NAMALWA (cell line): ENCODE data around the gene PCARE.
"Not testable (repeated sequence)": the region's sequence is repeated elsewhere in the genome, so short reads cannot be mapped to it uniquely, and the experiment has no call there.

Experiments
- DNase-seq: peaks from one replicate; pipeline ENCODE4 v3.0.0-alpha.2; 2015; ENCODE audit warnings: low spot score

PCARE gene

DNA sequence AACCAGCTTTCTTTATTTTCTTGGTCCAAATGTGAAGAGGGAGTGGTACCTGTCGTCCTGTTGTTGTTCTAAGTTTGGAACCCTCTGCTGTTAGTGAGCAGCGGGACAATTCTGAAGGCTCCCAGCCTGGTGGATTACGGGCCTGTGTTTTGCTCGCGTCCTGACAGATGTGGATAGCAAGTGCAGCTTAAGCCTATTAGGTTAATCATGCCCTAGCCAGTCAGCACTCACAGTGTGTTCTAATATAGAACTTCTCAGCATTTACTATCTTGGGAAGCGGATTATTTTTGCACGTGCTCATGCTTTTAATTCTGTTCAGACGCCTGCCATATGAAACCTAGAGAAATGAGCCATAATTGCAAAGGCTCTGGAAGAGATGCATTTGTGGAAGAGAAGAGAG lies at the start of gene PCARE:
PCARE (minus strand) TSS at position 113 of the 400 bp plus-strand sequence. CDS start 262 bp downstream, outside the sequence.
- no peak for DNase-seq

GRCh38 chr2:29123617-29124349 lies 49.5 kb upstream of the PCARE start:
- DNase-seq = no peak

GRCh38 chr2:29120846-29121245 lies 46.5 kb upstream of the PCARE start:
- DNase-seq = no peak

DNA sequence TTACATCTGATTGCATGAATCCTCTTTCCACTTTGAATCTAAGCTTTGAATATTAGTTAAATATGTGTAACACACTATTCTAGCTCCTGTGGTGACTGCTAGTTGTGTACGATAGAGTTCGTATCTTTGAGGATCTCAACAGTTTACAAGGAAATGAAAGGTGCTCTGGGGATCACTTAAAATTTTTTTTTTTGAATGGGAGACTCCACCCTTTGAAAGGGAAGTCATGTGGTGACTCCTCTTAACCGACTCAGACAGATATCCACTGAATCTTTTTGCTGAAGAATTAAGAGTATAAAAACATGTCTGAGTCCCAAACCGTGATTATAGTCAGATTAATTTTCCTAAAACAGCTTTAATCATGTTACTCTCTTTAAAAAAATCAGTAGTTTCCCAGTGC lies 44.9 kb upstream of the PCARE start:
- no peak for DNase-seq

GRCh38 chr2:29117636-29118303 lies 43.4 kb upstream of the PCARE start:
- no peak for DNase-seq

DNA sequence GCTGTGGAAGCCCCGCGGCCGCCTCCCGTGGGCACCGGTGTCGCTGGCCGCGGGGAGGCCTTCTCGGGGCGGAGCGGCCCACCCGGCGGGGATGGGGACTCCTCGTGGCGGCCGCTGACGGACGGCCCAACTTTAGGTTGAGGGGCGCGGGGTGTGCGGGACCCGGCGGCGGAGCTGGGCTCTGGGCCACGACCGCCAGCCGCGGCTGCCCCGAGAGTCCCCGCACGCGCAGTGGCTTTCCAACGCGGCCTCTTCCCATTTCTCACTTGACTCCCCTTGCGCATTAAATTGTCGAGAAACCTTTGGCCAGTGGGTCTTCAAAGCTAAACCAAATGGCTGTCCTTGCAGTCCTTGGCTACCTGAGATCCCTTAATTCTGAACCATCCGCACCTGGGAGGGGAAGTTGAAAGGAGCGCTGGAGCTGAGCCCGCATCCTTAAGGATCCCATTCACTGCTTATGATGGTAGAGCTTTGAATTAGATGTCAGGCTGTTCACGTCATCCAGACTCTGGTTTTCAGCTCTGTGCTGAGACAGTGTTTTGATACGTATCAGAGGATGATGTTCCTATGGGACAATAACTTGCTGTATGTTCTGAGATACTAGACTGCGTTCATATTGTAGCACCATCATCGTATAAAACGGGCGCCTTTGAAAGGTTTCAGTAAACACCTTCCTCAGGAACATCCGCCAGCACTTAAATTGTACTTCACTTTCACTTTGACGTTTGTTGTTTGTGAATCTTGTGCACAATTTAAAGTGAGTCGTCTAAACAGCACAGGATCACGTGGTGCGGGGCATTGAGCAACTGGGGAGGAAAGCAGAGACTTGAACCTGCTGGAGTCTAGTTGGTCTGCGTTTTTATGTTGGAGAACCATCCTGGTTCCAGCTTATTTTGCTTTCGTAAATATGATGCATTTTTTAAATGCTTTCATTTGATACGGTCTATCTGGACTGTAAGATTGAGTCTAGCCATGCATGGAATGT lies 41.8 kb upstream of the PCARE start:
- no peak for DNase-seq

DNA sequence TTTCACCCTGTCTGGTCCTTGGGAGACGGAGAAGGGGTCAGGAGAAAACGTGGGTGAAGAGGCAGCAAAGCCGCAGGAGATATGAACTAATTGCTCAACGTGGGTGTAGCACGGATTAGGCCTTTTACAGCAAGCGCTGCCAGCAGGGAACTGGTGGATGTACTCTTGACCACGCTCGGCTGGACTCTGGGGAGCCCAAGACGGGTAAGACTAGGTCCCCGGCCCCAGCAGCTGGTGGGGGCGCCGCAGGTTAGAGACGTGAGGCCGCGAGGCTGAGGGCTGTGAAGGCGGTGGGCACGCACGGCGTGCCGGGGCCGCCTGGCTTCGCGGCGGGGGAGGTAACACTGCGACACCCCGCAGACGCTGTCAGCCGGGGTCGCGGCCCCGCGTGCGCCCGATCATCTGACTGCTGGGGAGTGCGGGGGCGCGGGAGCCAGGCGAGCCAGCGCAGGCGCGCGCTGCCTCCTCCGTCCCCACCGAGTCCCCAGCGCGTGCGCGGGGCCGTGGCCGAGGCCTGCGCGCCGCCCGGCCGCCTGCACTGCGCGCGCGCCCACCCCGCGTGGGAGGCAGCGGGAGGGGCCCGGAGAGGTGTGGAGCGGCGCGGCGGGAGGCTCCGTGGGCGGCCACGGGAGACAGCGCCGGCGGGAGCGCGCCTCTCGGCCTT lies 40.8 kb upstream of the PCARE start, which contains the start of gene CLIP4:
CLIP4 (plus strand) TSS at position 470 of the 664 bp plus-strand sequence. CDS start 5,974 bp downstream, outside the sequence.
- no peak for DNase-seq

- DNase-seq = no peak
Measured at GRCh38 chr2:29114586-29114945, 40.2 kb upstream of the PCARE start.

- no peak for DNase-seq
Measured at GRCh38 chr2:29113891-29114321, 39.6 kb upstream of the PCARE start.

DNA sequence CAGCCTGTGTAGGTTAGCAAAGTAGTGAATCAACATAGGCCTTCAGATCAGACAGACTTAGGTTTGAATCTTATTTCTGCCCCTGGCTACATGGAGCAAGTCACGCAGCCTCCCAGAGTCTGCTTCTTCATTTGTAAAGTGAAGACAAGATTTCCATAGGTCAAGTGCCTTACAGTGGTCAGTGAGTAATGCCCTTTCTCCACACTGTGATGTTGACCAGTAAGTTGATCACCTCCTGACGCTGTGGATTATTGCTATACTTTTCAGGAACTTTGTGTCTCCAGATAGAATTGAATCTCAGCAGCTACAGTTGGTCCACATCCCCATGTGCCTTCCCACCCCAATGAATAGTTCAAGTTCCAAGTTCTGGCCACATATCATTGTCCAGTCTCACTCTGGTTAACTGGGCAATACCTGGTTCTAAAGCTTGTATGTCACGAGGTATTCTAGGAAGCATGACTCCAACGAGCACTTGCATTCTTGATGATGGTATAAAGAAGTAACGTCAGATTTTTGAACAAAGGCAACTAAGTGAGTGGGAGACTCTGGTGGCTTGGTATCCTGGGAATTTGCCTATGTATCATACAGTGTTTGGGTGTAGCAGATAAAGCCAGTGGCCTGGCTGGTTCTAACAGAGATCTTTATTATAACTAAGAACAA lies 38.8 kb upstream of the PCARE start:
- DNase-seq = no peak

GRCh38 chr2:29112379-29112778 lies 38.1 kb upstream of the PCARE start:
- DNase-seq = no peak

DNA sequence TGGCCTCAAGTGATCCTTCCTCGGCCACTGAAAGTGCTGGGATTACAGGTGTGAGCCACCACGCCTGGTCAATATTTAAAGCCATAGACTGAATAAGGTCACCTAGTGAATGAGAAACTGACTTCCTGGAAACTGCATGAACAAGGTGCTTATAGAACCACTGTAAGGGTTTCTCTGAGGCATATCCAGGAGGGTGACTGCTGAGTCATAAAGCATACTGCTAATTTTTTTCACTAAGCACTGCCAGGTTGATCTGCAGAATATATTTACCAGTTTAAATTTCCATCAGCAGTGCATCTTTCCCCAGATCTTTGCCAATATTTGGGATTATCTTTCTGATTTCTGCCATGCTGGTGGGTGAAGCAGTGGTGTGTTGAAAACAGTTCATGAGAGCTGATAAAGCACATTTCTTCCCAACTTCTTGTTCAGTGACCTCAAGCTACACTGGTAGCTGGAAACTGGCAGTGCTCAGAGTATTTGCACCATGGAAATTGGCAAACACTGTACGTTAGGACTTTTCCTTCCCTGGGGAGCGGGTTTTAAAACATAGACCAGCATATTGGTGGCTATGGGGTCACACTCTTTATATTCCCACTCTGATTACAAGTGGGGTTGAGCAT lies 36.7 kb upstream of the PCARE start:
- no peak for DNase-seq

DNA sequence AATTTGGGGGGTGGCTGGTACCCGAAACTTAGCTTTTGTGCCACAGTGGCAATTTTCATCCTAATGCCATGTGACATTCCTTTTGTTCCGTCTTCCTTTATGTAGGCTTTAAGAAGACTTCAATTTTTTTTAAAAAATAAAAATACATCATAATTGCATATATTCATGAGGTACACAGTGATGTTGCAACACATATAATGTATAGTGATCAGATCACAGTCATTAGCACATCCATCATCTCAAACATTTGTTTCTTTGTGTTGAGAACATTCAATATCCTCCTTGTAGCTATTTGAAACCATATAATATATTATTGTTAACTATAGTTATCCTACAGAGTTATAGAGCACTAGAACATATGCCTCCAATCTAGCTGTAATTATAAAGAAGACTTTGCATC lies 34.9 kb upstream of the PCARE start:
- no peak for DNase-seq

DNA sequence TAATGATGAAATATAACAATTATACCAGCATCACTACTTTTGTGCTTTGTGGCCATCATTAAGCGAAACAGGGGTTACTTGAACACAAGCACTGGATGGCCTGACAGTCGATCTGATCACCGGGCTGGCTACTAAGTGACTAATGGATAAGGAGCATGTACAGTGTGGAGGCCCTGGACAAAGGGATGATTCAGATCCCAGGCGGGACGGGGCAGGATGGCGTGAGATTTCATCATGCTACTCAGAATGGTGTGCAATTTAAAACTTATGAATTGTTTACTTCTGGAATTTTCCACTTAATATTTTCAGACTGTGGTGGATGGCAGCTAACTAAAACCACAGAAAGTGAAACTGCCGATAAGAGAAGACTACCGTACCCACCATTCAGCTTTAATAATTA lies 33.9 kb upstream of the PCARE start:
- no peak for DNase-seq

DNA sequence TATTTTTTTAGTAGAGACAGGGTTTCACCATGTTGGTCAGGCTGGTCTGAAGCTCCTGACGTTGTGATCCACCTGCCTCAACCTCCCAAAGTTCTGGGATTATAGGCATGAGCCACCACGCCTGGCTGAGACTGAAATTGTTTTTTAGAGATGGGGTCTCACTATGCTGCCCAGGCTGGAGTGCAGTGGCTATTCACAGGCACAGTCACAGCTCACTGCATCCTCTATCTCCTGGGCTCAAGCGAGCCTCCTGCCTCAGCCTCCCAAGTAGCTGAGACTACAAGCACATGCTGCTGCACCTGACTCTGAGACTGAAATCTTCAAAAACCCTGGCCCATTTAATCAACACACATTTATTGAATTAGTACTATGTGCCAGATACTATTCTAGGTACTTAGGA lies 33.2 kb upstream of the PCARE start:
- DNase-seq = not testable (repeated sequence)

GRCh38 chr2:29106980-29107388 lies 32.7 kb upstream of the PCARE start:
- DNase-seq = no peak

GRCh38 chr2:29106256-29106655 lies 31.9 kb upstream of the PCARE start:
- DNase-seq = no peak

DNA sequence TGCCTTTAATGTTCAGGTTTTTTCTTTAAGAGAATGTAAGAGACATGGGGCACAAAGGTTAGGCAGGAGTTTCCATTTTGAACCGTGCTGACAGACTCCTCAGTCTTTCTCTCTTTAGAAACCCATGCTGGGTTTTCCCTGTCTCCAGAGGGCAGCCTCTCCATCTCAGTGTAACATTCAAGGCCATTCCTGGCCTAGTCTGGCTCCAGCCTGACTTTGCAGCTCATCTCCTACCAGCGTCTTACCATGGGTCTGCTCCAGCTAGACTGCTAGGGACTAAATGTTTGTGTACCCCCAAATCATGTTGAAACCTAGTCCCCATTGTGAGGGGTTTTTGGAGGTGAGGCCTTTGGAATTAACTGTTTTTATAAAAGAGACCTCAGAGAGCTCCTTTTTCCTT lies 31.1 kb upstream of the PCARE start:
- DNase-seq = no peak

GRCh38 chr2:29104688-29105087 lies 30.4 kb upstream of the PCARE start:
- DNase-seq = no peak

DNA sequence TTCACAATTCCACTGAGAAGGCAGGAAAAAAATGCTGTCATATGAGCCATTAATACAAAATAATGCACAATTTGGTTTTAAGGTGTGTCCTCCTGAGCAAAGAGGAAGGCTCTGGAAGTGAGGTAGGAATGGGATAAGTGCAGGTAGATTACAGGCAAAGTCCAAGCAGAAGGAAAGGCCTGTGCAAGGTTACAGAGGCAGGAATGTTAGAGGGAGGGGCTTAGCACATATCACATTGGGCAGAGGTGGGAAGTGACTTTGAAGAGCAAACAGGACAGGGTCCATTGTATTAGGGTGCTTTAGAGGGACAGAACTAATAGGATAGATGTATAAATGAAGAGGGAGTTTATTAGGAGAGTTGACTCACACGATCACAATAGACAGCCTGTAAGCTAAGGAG lies 26.2 kb upstream of the PCARE start:
- no peak for DNase-seq

GRCh38 chr2:29097569-29097968 lies 23.2 kb upstream of the PCARE start:
- no peak for DNase-seq
